ENCODE data around the gene HECW1.

- TF ChIP-seq CTCF (optimal IDR thresholded peaks at IDR 0.05 in 1 of 3, IDR thresholded peaks at IDR 0.05 in 1 of 3, conservative IDR thresholded peaks at IDR 0.05 in 1 of 3; ENCODE audit: extremely low read depth in 1 of 3, insufficient read depth in 2 of 3, low read length in 3 of 3) = no peak
- TF ChIP-seq EZH2 (IDR thresholded peaks at IDR 0.05; ENCODE audit: low read length) = no peak
Observed at GRCh38 chr7:43533801-43534479, 421.5 kb downstream of the HECW1 start.

Measured in keratinocyte (primary cell).